Upper lobe of left lung (tissue), 6 donors: ENCODE measurements around the gene LRRC7. TPM values are rescaled to one million over a fixed set of nuclear protein-coding genes. Genes with fewer than 3 reads are reported as not detected.

Experiments
- ATAC-seq, 2 donors: fragments of 200-7000 bp; cut with Tn5 transposase; one replicate each; pipeline ENCODE4 v1.9.1; 2022; ENCODE audit warnings: mild to moderate bottlenecking in 2 of 2, moderate library complexity in 2 of 2; ENCODE audit not compliant: low FRiP score in 2 of 2
- DNase-seq, 2 donors: peaks; one replicate each; pipeline ENCODE4 v3.0.0-alpha.2; 2019 to 2020
- H3K27ac ChIP-seq, 4 donors: fragments of 200-600 bp; sonication (generic); one replicate each; pipeline ENCODE4 v1.5.1; 2016 to 2019
- H3K27me3 ChIP-seq, 4 donors: fragments of 200-600 bp; sonication (generic); one replicate each; pipeline ENCODE4 v1.5.1; 2017 to 2019
- H3K36me3 ChIP-seq, 4 donors: fragments of 200-600 bp; sonication (generic); one replicate each; pipeline ENCODE4 v1.5.1; 2016 to 2019
- H3K4me1 ChIP-seq, 4 donors: fragments of 200-600 bp; sonication (generic); one replicate each; pipeline ENCODE4 v1.5.1; 2018 to 2019
- H3K4me3 ChIP-seq, 4 donors: fragments of 200-600 bp; sonication (generic); one replicate each; pipeline ENCODE4 v1.5.1; 2017 to 2019; ENCODE audit warnings: mild to moderate bottlenecking in 2 of 4, moderate library complexity in 1 of 4
- H3K9me3 ChIP-seq, 4 donors: fragments of 200-600 bp; sonication (generic); one replicate each; pipeline ENCODE4 v1.5.1; 2018 to 2019
- CTCF ChIP-seq, 6 experiments: fragments of 450-650 bp in 4 of 6; fragments of 200-600 bp in 2 of 6; sonication (generic) in 2 of 6; IDR thresholded peaks; one replicate each; pipeline ENCODE4 v1.5.1; 2016 to 2019; ENCODE audit warnings: antibody characterized with exemption in 6 of 6
- EP300 ChIP-seq, 4 donors: sonication (generic); formaldehyde crosslinking; IDR thresholded peaks; one replicate each; pipeline ENCODE4 v1.5.1; 2017; ENCODE audit warnings: antibody characterized with exemption in 4 of 4, control low read depth in 2 of 4
- POLR2A ChIP-seq, 4 donors: fragments of 450-650 bp; IDR thresholded peaks; one replicate each; pipeline ENCODE4 v1.5.1; 2016 to 2017; ENCODE audit warnings: antibody characterized with exemption in 4 of 4, mild to moderate bottlenecking in 2 of 4
- POLR2AphosphoS5 ChIP-seq, 2 donors: sonication (generic); formaldehyde crosslinking; IDR thresholded peaks; one replicate each; pipeline ENCODE4 v1.5.1; 2017; ENCODE audit warnings: antibody characterized with exemption in 2 of 2
- WGBS, 2 donors: methylation state at CpG; one replicate each; pipeline ENCODE4 v1.1.5; 2017 to 2018; 5-methylcytosine and 5-hydroxymethylcytosine counted together
- total RNA-seq, 6 donors: library from RNA; depleted of rRNA in 4 of 6; stranded (reverse); fragments of >200 nt in 4 of 6; gene quantifications; one replicate each; pipeline versions ENCODE4 v1.1.0 to v1.2.1, GENCODE V29; 2016 to 2021
- donor health status: DM: no; HTN: no; CAD: no; lungs with moderate emphysema.
- donor health status: DM: no; HTN: yes; CAD: no; lungs with severe emphysema.

The LRRC7 gene
- total RNA-seq, 6 donors from 2014 or later: not detected

GRCh38 chr1:70084314-70084915, 516.7 kb downstream of the LRRC7 start:
- Histone ChIP-seq H3K27me3 (no peaks in the 10 kb centered on the region), H3K27ac (no peak overlapping the region), H3K4me1 (no peaks in the 10 kb centered on the region), H3K9me3 (no peaks in the 10 kb centered on the region), H3K4me3 (no peak overlapping the region), H3K36me3 (no peaks in the 10 kb centered on the region)
- WGBS, 2 donors: 57 to 64% methylated on average over 1 of the region's 1 CpG
- ATAC-seq (no peak), DNase-seq (no peak)
- no peak for TF ChIP-seq POLR2AphosphoS5 (IDR thresholded peaks at IDR 0.05)
- TF ChIP-seq EP300 (IDR thresholded peaks at IDR 0.05): no peak
- no peak for TF ChIP-seq CTCF (IDR thresholded peaks at IDR 0.05)
- TF ChIP-seq POLR2A (IDR thresholded peaks at IDR 0.05): no peak

- Histone ChIP-seq H3K4me1 (no peaks in the 10 kb centered on the region), H3K4me3 (no peak overlapping the region), H3K27ac (no peak overlapping the region), H3K27me3 (no peaks in the 10 kb centered on the region), H3K36me3 (no peaks in the 10 kb centered on the region), H3K9me3 (no peaks in the 10 kb centered on the region)
- DNase-seq: no peak
- TF ChIP-seq POLR2AphosphoS5 (IDR thresholded peaks at IDR 0.05) (no peak), EP300 (IDR thresholded peaks at IDR 0.05) (no peak), CTCF (IDR thresholded peaks at IDR 0.05) (no peak), POLR2A (IDR thresholded peaks at IDR 0.05) (no peak)
- no peak for ATAC-seq
These were observed 517.8 kb downstream of the LRRC7 start for GRCh38 chr1:70085521-70085920.

GRCh38 chr1:70086897-70087296, 519.2 kb downstream of the LRRC7 start:
- no peak overlapping the region for H3K4me3 ChIP-seq
- no peaks in the 10 kb centered on the region for H3K4me1 ChIP-seq
- no peaks in the 10 kb centered on the region for H3K36me3 ChIP-seq
- no peak for ATAC-seq
- DNase-seq: no peak
- no peaks in the 10 kb centered on the region for H3K9me3 ChIP-seq
- no peaks in the 10 kb centered on the region for H3K27me3 ChIP-seq
- 90 to 96% methylated on average over 1 of the region's 1 CpG for WGBS, 2 donors
- H3K27ac ChIP-seq: no peak overlapping the region
- no peak for TF ChIP-seq POLR2A (IDR thresholded peaks at IDR 0.05)
- TF ChIP-seq POLR2AphosphoS5 (IDR thresholded peaks at IDR 0.05): no peak
- TF ChIP-seq EP300 (IDR thresholded peaks at IDR 0.05): no peak
- TF ChIP-seq CTCF (IDR thresholded peaks at IDR 0.05): no peak

GRCh38 chr1:70090141-70090540, 522.4 kb downstream of the LRRC7 start:
- DNase-seq (no peak), ATAC-seq (no peak)
- no peak for TF ChIP-seq POLR2AphosphoS5 (IDR thresholded peaks at IDR 0.05)
- TF ChIP-seq EP300 (IDR thresholded peaks at IDR 0.05): no peak
- TF ChIP-seq CTCF (IDR thresholded peaks at IDR 0.05): no peak
- no peak for TF ChIP-seq POLR2A (IDR thresholded peaks at IDR 0.05)
- Histone ChIP-seq H3K27me3 (no peaks in the 10 kb centered on the region), H3K4me3 (no peak overlapping the region), H3K36me3 (no peaks in the 10 kb centered on the region), H3K9me3 (no peaks in the 10 kb centered on the region), H3K27ac (no peak overlapping the region), H3K4me1 (no peaks in the 10 kb centered on the region)
- 73 to 86% methylated on average over 3 of the region's 3 CpGs for WGBS, 2 donors

GRCh38 chr1:70090875-70091274, 523.2 kb downstream of the LRRC7 start:
- no peaks in the 10 kb centered on the region for H3K9me3 ChIP-seq
- H3K27me3 ChIP-seq: no peaks in the 10 kb centered on the region
- TF ChIP-seq POLR2A (IDR thresholded peaks at IDR 0.05) (no peak), CTCF (IDR thresholded peaks at IDR 0.05) (no peak), POLR2AphosphoS5 (IDR thresholded peaks at IDR 0.05) (no peak), EP300 (IDR thresholded peaks at IDR 0.05) (no peak)
- WGBS, 2 donors: 78 to 82% methylated on average over 2 of the region's 2 CpGs
- H3K4me1 ChIP-seq: no peaks in the 10 kb centered on the region
- ATAC-seq (no peak), DNase-seq (no peak)
- H3K4me3 ChIP-seq: no peak overlapping the region
- no peak overlapping the region for H3K27ac ChIP-seq
- no peaks in the 10 kb centered on the region for H3K36me3 ChIP-seq
